Measurements from ENCODE around the gene MLH1. TPM values are rescaled to one million over a fixed set of nuclear protein-coding genes. Genes with fewer than 3 reads are reported as not detected.
A peak's percentile ranks its signal among the peaks of the same experiment; 100 is the strongest.
"Not testable (repeated sequence)": the region's sequence is repeated elsewhere in the genome, so short reads cannot be mapped to it uniquely, and the experiment has no call there.

MLH1 gene
- total RNA-seq, 4 donors from 2014 or later, result 30.7 to 39.1 (median 33.5) TPM

- H3K9me3 ChIP-seq, result peaks cover 0 to 20% (median 3%) of the 10 kb centered on the region in 3 donors
- H3K27me3 ChIP-seq, result no peaks in the 10 kb centered on the region
- WGBS, 2 donors (ENCODE audit: low coverage in 1 of 2), result 28 to 96% methylated on average over 6 to 7 of the region's 28 CpGs
- peaks cover 0 to 42% (median 3%) of the 10 kb centered on the region in 3 donors for H3K4me1 ChIP-seq
- ATAC-seq, result no peak
- peak overlapping the region; percentile 81 to 87 for H3K4me3 ChIP-seq
- peak overlapping the region in 2 of 4 donors; percentile 74 to 80 for H3K27ac ChIP-seq
- TF ChIP-seq EP300 (IDR thresholded peaks at IDR 0.05) (no peak), POLR2AphosphoS5 (IDR thresholded peaks at IDR 0.05) (no peak), POLR2A (IDR thresholded peaks at IDR 0.05) (no peak), CTCF (IDR thresholded peaks at IDR 0.05) (no peak)
- H3K36me3 ChIP-seq, result no peaks in the 10 kb centered on the region
These were observed 47.9 kb upstream of the MLH1 start for GRCh38 chr3:36945333-36945980.

- H3K4me1 ChIP-seq, result peaks cover 0 to 26% (median 3%) of the 10 kb centered on the region in 3 donors
- ATAC-seq, H3K36me3 ChIP-seq, H3K4me3 ChIP-seq, H3K27ac ChIP-seq, H3K27me3 ChIP-seq: not testable (repeated sequence)
- peaks cover 0 to 20% (median 3%) of the 10 kb centered on the region in 3 donors for H3K9me3 ChIP-seq
- WGBS, 2 donors (ENCODE audit: low coverage in 1 of 2), result 80 to 92% methylated on average over 1 to 2 of the region's 5 CpGs
These were observed 45.5 kb upstream of the MLH1 start for GRCh38 chr3:36947814-36948213.

GRCh38 chr3:36954452-36955134 lies 38.7 kb upstream of the MLH1 start:
- TF ChIP-seq EP300 (IDR thresholded peaks at IDR 0.05) (no peak), POLR2AphosphoS5 (IDR thresholded peaks at IDR 0.05) (no peak), POLR2A (IDR thresholded peaks at IDR 0.05) (no peak), CTCF (IDR thresholded peaks at IDR 0.05) (no peak)
- no peak for ATAC-seq
- peaks cover 0 to 10% (median 0%) of the 10 kb centered on the region in 3 donors for H3K4me1 ChIP-seq
- no peaks in the 10 kb centered on the region for H3K27me3 ChIP-seq
- H3K9me3 ChIP-seq, result no peaks in the 10 kb centered on the region
- no peak overlapping the region for H3K4me3 ChIP-seq
- no peaks in the 10 kb centered on the region for H3K36me3 ChIP-seq
- H3K27ac ChIP-seq, result no peak overlapping the region

- WGBS, 2 donors (ENCODE audit: low coverage in 1 of 2), result 71 to 84% methylated on average over 1 to 3 of the region's 3 CpGs
- Histone ChIP-seq H3K4me1 (peaks cover 0 to 10% (median 0%) of the 10 kb centered on the region in 3 donors), H3K9me3 (no peaks in the 10 kb centered on the region), H3K27me3 (no peaks in the 10 kb centered on the region), H3K36me3 (no peaks in the 10 kb centered on the region), H3K27ac (no peak overlapping the region), H3K4me3 (no peak overlapping the region)
- TF ChIP-seq CTCF (IDR thresholded peaks at IDR 0.05) (no peak), EP300 (IDR thresholded peaks at IDR 0.05) (no peak), POLR2A (IDR thresholded peaks at IDR 0.05) (no peak), POLR2AphosphoS5 (IDR thresholded peaks at IDR 0.05) (no peak)
- no peak for ATAC-seq
These were observed 37.2 kb upstream of the MLH1 start for GRCh38 chr3:36956155-36956554.

GRCh38 chr3:36957063-36957462 lies 36.3 kb upstream of the MLH1 start:
- ATAC-seq, result no peak
- no peaks in the 10 kb centered on the region for H3K36me3 ChIP-seq
- TF ChIP-seq POLR2A (IDR thresholded peaks at IDR 0.05) (no peak), POLR2AphosphoS5 (IDR thresholded peaks at IDR 0.05) (no peak), EP300 (IDR thresholded peaks at IDR 0.05) (no peak), CTCF (IDR thresholded peaks at IDR 0.05) (no peak)
- WGBS, 2 donors (ENCODE audit: low coverage in 1 of 2), result 83% methylated on average over 1 of the region's 1 CpG; no CpG with 5 or more reads in 1 of the 2 donors
- H3K27me3 ChIP-seq, result no peaks in the 10 kb centered on the region
- H3K27ac ChIP-seq, result no peak overlapping the region
- no peak overlapping the region for H3K4me3 ChIP-seq
- H3K9me3 ChIP-seq, result no peaks in the 10 kb centered on the region
- peaks cover 0 to 10% (median 0%) of the 10 kb centered on the region in 3 donors for H3K4me1 ChIP-seq
